Measurements from ENCODE around the gene UQCRC1.

Gene UQCRC1

GRCh38 chr3:48592519-48593087, 16.8 kb downstream of the UQCRC1 start:
- H3K9me3 ChIP-seq (ENCODE audit: control insufficient read depth, low read length): no peaks in the 10 kb centered on the region
- peaks cover 86% of the 10 kb centered on the region for H3K4me1 ChIP-seq (ENCODE audit: control insufficient read depth, insufficient read depth, low read depth, low read length)
- WGBS: 90% methylated on average over 21 of the region's 21 CpGs
- H3K4me3 ChIP-seq (ENCODE audit: insufficient read depth in 1 of 2, low read depth in 1 of 2, low read length in 2 of 2): no peak overlapping the region
- no peak overlapping the region for H3K27ac ChIP-seq (ENCODE audit: low read length, poor library complexity, severe bottlenecking)
- no peak overlapping the region for H2BK5ac ChIP-seq (ENCODE audit: low read depth, low read length, poor library complexity, severe bottlenecking)
- H3K23ac ChIP-seq (ENCODE audit: low read length in 2 of 2): no peak overlapping the region
- H3K9ac ChIP-seq (ENCODE audit: low read length): no peak overlapping the region
- no peak overlapping the region for H2BK12ac ChIP-seq (ENCODE audit: low read length in 2 of 2)
- no peak overlapping the region for H3K18ac ChIP-seq (ENCODE audit: low read depth in 1 of 2, low read length in 2 of 2)
- H3K36me3 ChIP-seq (ENCODE audit: control insufficient read depth in 1 of 2, insufficient read depth in 2 of 2, low read depth in 1 of 2, low read length in 2 of 2): peaks cover 3 to 71% of the 10 kb centered on the region in 2 experiments
- no peak overlapping the region for H3K4ac ChIP-seq (ENCODE audit: low read depth in 1 of 2, low read length in 2 of 2)
- peak overlapping the region; percentile 81 for H3K4me2 ChIP-seq (ENCODE audit: low read length, poor library complexity, severe bottlenecking)
- no peak overlapping the region for H4K8ac ChIP-seq (ENCODE audit: low read length)
- no peak overlapping the region for H2BK15ac ChIP-seq (ENCODE audit: low read depth, poor library complexity, severe bottlenecking)
- peaks cover 12% of the 10 kb centered on the region for H3K79me1 ChIP-seq (replicated peaks; ENCODE audit: low read length, poor library complexity, severe bottlenecking)
- DNase-seq: peak; percentile 31
- H3K27me3 ChIP-seq (ENCODE audit: control insufficient read depth in 1 of 2, insufficient read depth in 1 of 2, low read length in 2 of 2): no peaks in the 10 kb centered on the region
- no peak overlapping the region for H2BK120ac ChIP-seq (ENCODE audit: low read depth, low read length)
- no peak overlapping the region for H2AK5ac ChIP-seq (ENCODE audit: low read length, severe bottlenecking)
- H2AFZ ChIP-seq (ENCODE audit: low read depth, low read length): no peak overlapping the region
- no peak overlapping the region for H4K91ac ChIP-seq (ENCODE audit: low read length)
- H3K14ac ChIP-seq (ENCODE audit: low read length in 2 of 2): no peak overlapping the region

GRCh38 chr3:48591886-48592518, 17.4 kb downstream of the UQCRC1 start:
- peaks cover 0 to 71% of the 10 kb centered on the region in 2 experiments for H3K36me3 ChIP-seq (ENCODE audit: control insufficient read depth in 1 of 2, insufficient read depth in 2 of 2, low read depth in 1 of 2, low read length in 2 of 2)
- no peak overlapping the region for H3K9ac ChIP-seq (ENCODE audit: low read length)
- no peaks in the 10 kb centered on the region for H3K27me3 ChIP-seq (ENCODE audit: control insufficient read depth in 1 of 2, insufficient read depth in 1 of 2, low read length in 2 of 2)
- H3K4me1 ChIP-seq (ENCODE audit: control insufficient read depth, insufficient read depth, low read depth, low read length): peaks cover 83% of the 10 kb centered on the region
- H2BK120ac ChIP-seq (ENCODE audit: low read depth, low read length): no peak overlapping the region
- no peak overlapping the region for H2AK5ac ChIP-seq (ENCODE audit: low read length, severe bottlenecking)
- no peak overlapping the region for H2BK15ac ChIP-seq (ENCODE audit: low read depth, poor library complexity, severe bottlenecking)
- H2AFZ ChIP-seq (ENCODE audit: low read depth, low read length): no peak overlapping the region
- no peak overlapping the region for H2BK5ac ChIP-seq (ENCODE audit: low read depth, low read length, poor library complexity, severe bottlenecking)
- H3K4me3 ChIP-seq (ENCODE audit: insufficient read depth in 1 of 2, low read depth in 1 of 2, low read length in 2 of 2): no peak overlapping the region
- H2BK12ac ChIP-seq (ENCODE audit: low read length in 2 of 2): no peak overlapping the region
- H3K27ac ChIP-seq (ENCODE audit: low read length, poor library complexity, severe bottlenecking): no peak overlapping the region
- peaks cover 16% of the 10 kb centered on the region for H3K79me1 ChIP-seq (replicated peaks; ENCODE audit: low read length, poor library complexity, severe bottlenecking)
- no peak overlapping the region for H4K91ac ChIP-seq (ENCODE audit: low read length)
- H3K23ac ChIP-seq (ENCODE audit: low read length in 2 of 2): no peak overlapping the region
- no peak overlapping the region for H3K18ac ChIP-seq (ENCODE audit: low read depth in 1 of 2, low read length in 2 of 2)
- 95% methylated on average over 20 of the region's 22 CpGs for WGBS
- no peak for DNase-seq
- H3K14ac ChIP-seq (ENCODE audit: low read length in 2 of 2): no peak overlapping the region
- H3K4ac ChIP-seq (ENCODE audit: low read depth in 1 of 2, low read length in 2 of 2): no peak overlapping the region
- H3K4me2 ChIP-seq (ENCODE audit: low read length, poor library complexity, severe bottlenecking): no peak overlapping the region
- no peak overlapping the region for H4K8ac ChIP-seq (ENCODE audit: low read length)
- no peaks in the 10 kb centered on the region for H3K9me3 ChIP-seq (ENCODE audit: control insufficient read depth, low read length)

- Histone ChIP-seq H3K4me2 (ENCODE audit: low read length, poor library complexity, severe bottlenecking) (no peak overlapping the region), H2BK15ac (ENCODE audit: low read depth, poor library complexity, severe bottlenecking) (no peak overlapping the region), H3K27ac (ENCODE audit: low read length, poor library complexity, severe bottlenecking) (no peak overlapping the region), H3K4me3 (ENCODE audit: insufficient read depth in 1 of 2, low read depth in 1 of 2, low read length in 2 of 2) (no peak overlapping the region), H2AFZ (ENCODE audit: low read depth, low read length) (no peak overlapping the region), H3K36me3 (ENCODE audit: control insufficient read depth in 1 of 2, insufficient read depth in 2 of 2, low read depth in 1 of 2, low read length in 2 of 2) (peaks cover 2 to 71% of the 10 kb centered on the region in 2 experiments), H2BK5ac (ENCODE audit: low read depth, low read length, poor library complexity, severe bottlenecking) (no peak overlapping the region), H3K79me1 (replicated peaks; ENCODE audit: low read length, poor library complexity, severe bottlenecking) (peaks cover 22% of the 10 kb centered on the region), H4K91ac (ENCODE audit: low read length) (no peak overlapping the region), H3K14ac (ENCODE audit: low read length in 2 of 2) (no peak overlapping the region), H3K4ac (ENCODE audit: low read depth in 1 of 2, low read length in 2 of 2) (no peak overlapping the region), H3K23ac (ENCODE audit: low read length in 2 of 2) (no peak overlapping the region), H3K18ac (ENCODE audit: low read depth in 1 of 2, low read length in 2 of 2) (no peak overlapping the region), H4K8ac (ENCODE audit: low read length) (no peak overlapping the region), H3K9me3 (ENCODE audit: control insufficient read depth, low read length) (no peaks in the 10 kb centered on the region), H3K4me1 (ENCODE audit: control insufficient read depth, insufficient read depth, low read depth, low read length) (peaks cover 80% of the 10 kb centered on the region), H2BK120ac (ENCODE audit: low read depth, low read length) (no peak overlapping the region), H3K9ac (ENCODE audit: low read length) (no peak overlapping the region), H2AK5ac (ENCODE audit: low read length, severe bottlenecking) (no peak overlapping the region), H2BK12ac (ENCODE audit: low read length in 2 of 2) (no peak overlapping the region), H3K27me3 (ENCODE audit: control insufficient read depth in 1 of 2, insufficient read depth in 1 of 2, low read length in 2 of 2) (no peaks in the 10 kb centered on the region)
- no peak for DNase-seq
- 95% methylated on average over 14 of the region's 14 CpGs for WGBS
Measured at GRCh38 chr3:48591436-48591835, 18.0 kb downstream of the UQCRC1 start.

- Histone ChIP-seq H3K79me1 (replicated peaks; ENCODE audit: low read length, poor library complexity, severe bottlenecking) (peaks cover 46% of the 10 kb centered on the region), H3K18ac (ENCODE audit: low read depth in 1 of 2, low read length in 2 of 2) (no peak overlapping the region), H3K36me3 (ENCODE audit: control insufficient read depth in 1 of 2, insufficient read depth in 2 of 2, low read depth in 1 of 2, low read length in 2 of 2) (peaks cover 11 to 100% of the 10 kb centered on the region in 2 experiments), H3K4me1 (ENCODE audit: control insufficient read depth, insufficient read depth, low read depth, low read length) (peaks cover 52% of the 10 kb centered on the region), H3K14ac (ENCODE audit: low read length in 2 of 2) (no peak overlapping the region), H2AFZ (ENCODE audit: low read depth, low read length) (no peak overlapping the region), H2BK5ac (ENCODE audit: low read depth, low read length, poor library complexity, severe bottlenecking) (no peak overlapping the region), H2BK12ac (ENCODE audit: low read length in 2 of 2) (no peak overlapping the region), H3K4ac (ENCODE audit: low read depth in 1 of 2, low read length in 2 of 2) (no peak overlapping the region), H2BK15ac (ENCODE audit: low read depth, poor library complexity, severe bottlenecking) (no peak overlapping the region), H2AK5ac (ENCODE audit: low read length, severe bottlenecking) (no peak overlapping the region), H4K8ac (ENCODE audit: low read length) (no peak overlapping the region), H3K23ac (ENCODE audit: low read length in 2 of 2) (no peak overlapping the region), H2BK120ac (ENCODE audit: low read depth, low read length) (no peak overlapping the region), H3K9me3 (ENCODE audit: control insufficient read depth, low read length) (no peaks in the 10 kb centered on the region), H4K91ac (ENCODE audit: low read length) (no peak overlapping the region), H3K9ac (ENCODE audit: low read length) (no peak overlapping the region), H3K4me2 (ENCODE audit: low read length, poor library complexity, severe bottlenecking) (no peak overlapping the region), H3K27ac (ENCODE audit: low read length, poor library complexity, severe bottlenecking) (no peak overlapping the region), H3K4me3 (ENCODE audit: insufficient read depth in 1 of 2, low read depth in 1 of 2, low read length in 2 of 2) (no peak overlapping the region), H3K27me3 (ENCODE audit: control insufficient read depth in 1 of 2, insufficient read depth in 1 of 2, low read length in 2 of 2) (no peaks in the 10 kb centered on the region)
- DNase-seq: no peak
- WGBS: 95% methylated on average over 15 of the region's 15 CpGs
Measured at GRCh38 chr3:48588230-48588629, 21.2 kb downstream of the UQCRC1 start.

All from mesenchymal stem cell (in vitro differentiated cells and primary cell).